SK-N-SH (cell line): Measurements from ENCODE around the gene ENTREP3.

ENCODE experiments used
- CTCF ChIP-seq: fragments of 200-600 bp; sonication (generic); IDR thresholded peaks from 2 replicates; pipeline ENCODE4 v1.6.1; 2017; ENCODE audit warnings: antibody characterized with exemption, mild to moderate bottlenecking, moderate library complexity
- EP300 ChIP-seq, 2 experiments: IDR thresholded peaks; 2 replicates each; pipeline versions ENCODE4 v1.4.0 to v1.6.1; 2012; ENCODE audit warnings: borderline replicate concordance in 1 of 2, low read depth in 1 of 2, low read length in 1 of 2
- GATA2 ChIP-seq: sonication (generic); formaldehyde crosslinking; IDR thresholded peaks from 2 replicates; pipeline ENCODE4 v1.5.0; 2020; ENCODE audit warnings: mild to moderate bottlenecking, missing genetic modification reagents
- POLR2AphosphoS5 ChIP-seq: IDR thresholded peaks from 2 replicates; pipeline ENCODE4 v1.6.1; 2012; ENCODE audit warnings: low read depth, low read length
- RAD21 ChIP-seq: IDR thresholded peaks from 2 replicates; pipeline ENCODE4 v1.6.1; 2012; ENCODE audit warnings: mild to moderate bottlenecking, low read length
- SMC3 ChIP-seq: IDR thresholded peaks from 2 replicates; pipeline ENCODE4 v1.6.1; 2012; ENCODE audit warnings: low read depth, low read length, improper control_type of control experiment
- TCF12 ChIP-seq: IDR thresholded peaks from 2 replicates; pipeline ENCODE4 v1.4.0; 2012
- TEAD4 ChIP-seq: IDR thresholded peaks from 2 replicates; pipeline ENCODE4 v1.4.0; 2012; ENCODE audit warnings: mild to moderate bottlenecking, borderline replicate concordance; ENCODE audit not compliant: insufficient read depth
- TF ChIP-seq, protein P1 (sequence below): IDR thresholded peaks from 2 replicates; pipeline ENCODE4 v1.4.0; 2012; ENCODE audit warnings: low read depth
- TF ChIP-seq, protein P2 (sequence below): IDR thresholded peaks from 2 replicates; pipeline ENCODE4; 2012

DNA sequence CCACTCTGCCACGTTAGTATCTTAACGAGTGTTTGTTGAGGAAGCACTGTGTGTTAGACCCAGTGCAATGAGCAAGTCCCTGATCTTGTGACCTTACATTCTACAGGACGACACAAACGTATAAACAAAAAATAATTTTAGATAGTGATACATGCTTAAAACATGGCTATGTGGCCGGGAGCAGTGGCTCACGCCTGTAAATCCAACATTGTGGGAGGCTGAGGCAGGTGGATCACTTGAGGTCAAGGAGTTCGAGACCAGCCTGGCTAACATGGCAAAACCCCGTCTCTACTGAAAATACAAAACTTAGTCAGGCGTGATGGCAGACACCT, 27.2 kb downstream of the ENTREP3 start:
- TF ChIP-seq TEAD4 (no peak), GATA2 (CRISPR knock-in tag) (no peak), RAD21 (no peak), EP300 (IDR thresholded peaks at IDR 0.05; ENCODE audit: borderline replicate concordance in 1 of 2, low read depth in 1 of 2, low read length in 1 of 2) (no peak), TCF12 (no peak), CTCF (no peak), POLR2AphosphoS5 (no peak), SMC3 (no peak)
- TF ChIP-seq, protein P1, sequence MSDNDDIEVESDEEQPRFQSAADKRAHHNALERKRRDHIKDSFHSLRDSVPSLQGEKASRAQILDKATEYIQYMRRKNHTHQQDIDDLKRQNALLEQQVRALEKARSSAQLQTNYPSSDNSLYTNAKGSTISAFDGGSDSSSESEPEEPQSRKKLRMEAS = no peak
- TF ChIP-seq, protein P2, sequence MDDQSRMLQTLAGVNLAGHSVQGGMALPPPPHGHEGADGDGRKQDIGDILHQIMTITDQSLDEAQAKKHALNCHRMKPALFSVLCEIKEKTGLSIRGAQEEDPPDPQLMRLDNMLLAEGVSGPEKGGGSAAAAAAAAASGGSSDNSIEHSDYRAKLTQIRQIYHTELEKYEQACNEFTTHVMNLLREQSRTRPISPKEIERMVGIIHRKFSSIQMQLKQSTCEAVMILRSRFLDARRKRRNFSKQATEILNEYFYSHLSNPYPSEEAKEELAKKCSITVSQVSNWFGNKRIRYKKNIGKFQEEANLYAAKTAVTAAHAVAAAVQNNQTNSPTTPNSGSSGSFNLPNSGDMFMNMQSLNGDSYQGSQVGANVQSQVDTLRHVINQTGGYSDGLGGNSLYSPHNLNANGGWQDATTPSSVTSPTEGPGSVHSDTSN = no peak
